Adrenal gland (tissue), 12 donors: ENCODE data around the gene PAX7. TPM values are rescaled to one million over a fixed set of nuclear protein-coding genes. Genes with fewer than 3 reads are reported as not detected.

Source experiments
- DNase-seq, 7 donors: peaks; one replicate each; pipeline ENCODE4 v3.0.0-alpha.2; 2019 to 2020
- H3K27ac ChIP-seq, 5 donors: fragments of 200-600 bp; sonication (generic) in 4 of 5; 1 replicate in 3 of 5; 2 replicates in 2 of 5; pipeline versions ENCODE4 v1.5.1 to v1.8.0; 2016 to 2020; ENCODE audit warnings: mild to moderate bottlenecking in 1 of 5
- H3K27me3 ChIP-seq: fragments of 200-600 bp; 2 replicates; pipeline ENCODE4 v1.8.0; 2021
- H3K36me3 ChIP-seq, 2 donors: fragments of 200-600 bp; replicated peaks in 1 of 2; 1 replicate in 1 of 2; 2 replicates in 1 of 2; pipeline versions ENCODE4 v1.5.1 to v1.8.0; 2018 to 2022
- H3K4me1 ChIP-seq, 2 donors: fragments of 200-600 bp; replicated peaks in 1 of 2; 1 replicate in 1 of 2; 2 replicates in 1 of 2; pipeline versions ENCODE4 v1.5.1 to v1.8.0; 2018 to 2021
- H3K4me3 ChIP-seq, 4 donors: fragments of 200-600 bp; sonication (generic) in 3 of 4; one replicate each; pipeline ENCODE4 v1.5.1; 2016 to 2018
- H3K9me3 ChIP-seq, 3 donors: fragments of 200-600 bp; sonication (generic) in 1 of 3; replicated peaks in 1 of 3; 1 replicate in 2 of 3; 2 replicates in 1 of 3; pipeline versions ENCODE4 v1.5.1 to v1.8.0; 2016 to 2021
- CTCF ChIP-seq, 6 experiments: fragments of 450-650 bp in 4 of 6; fragments of 200-600 bp in 2 of 6; sonication (generic) in 1 of 6; IDR thresholded peaks; 1 replicate in 5 of 6; 2 replicates in 1 of 6; pipeline versions ENCODE4 v1.5.1 to v1.8.0; 2016 to 2021; ENCODE audit warnings: antibody characterized with exemption in 6 of 6, mild to moderate bottlenecking in 2 of 6, moderate library complexity in 1 of 6
- POLR2A ChIP-seq, 2 donors: fragments of 450-650 bp; IDR thresholded peaks; one replicate each; pipeline ENCODE4 v1.6.1; 2017; ENCODE audit warnings: antibody characterized with exemption in 2 of 2, mild to moderate bottlenecking in 2 of 2, moderate library complexity in 1 of 2
- WGBS, 4 donors: extraction: QIAGEN DNeasy Blood & Tissue Kit in 2 of 4; methylation state at CpG; one replicate each; pipeline versions ENCODE4 v1.1.5 to v1.1.7; 2013 to 2017; 5-methylcytosine and 5-hydroxymethylcytosine counted together
- intact Hi-C, 2 donors: fragments of 100-400 bp; cut with DNase I; formaldehyde crosslinking; loops; one replicate each; pipeline versions ENCODE4 v1.14.1 to v1.15.0; 2022 to 2023
- polyA plus RNA-seq, 3 donors: library from polyadenylated mRNA; stranded (reverse); fragments of 200-250 nt in 2 of 3; fragments of 350-450 nt in 1 of 3; fragmentation: Illumina TruSeq in 1 of 3; extraction: RNeasy Lipid Tissue Mini Kit (QIAGEN cat#74804) in 1 of 3; gene quantifications; one replicate each; pipeline ENCODE4 v1.2.3, GENCODE V29; 2013 to 2014
- total RNA-seq, 9 donors: library from RNA; depleted of rRNA in 4 of 9; stranded (reverse); fragments of >200 nt in 4 of 9; fragments of 120-200 nt in 1 of 9; fragmentation: NEBNext Ultra II Directional in 1 of 9; extraction: Animal tissue kit (Norgen Biotek cat#: 25700) in 1 of 9; gene quantifications; one replicate each; pipeline versions ENCODE4 v1.1.0 to v1.2.4, GENCODE V29; 2013 to 2023
- donor health status: healthy with polysubstance abuse.
- donor health status: Bipolar disorder and iron deficiency.
- donor health status: DM: yes; HTN: yes; CAD: no.
- donor health status: DM: no; HTN: no; CAD: no.
- donor health status: DM: no; HTN: no; CAD: no.
- donor health status: DM: yes; HTN: yes; CAD: no.

PAX7 gene
- total and polyA plus RNA-seq, 12 donors: not detected

GRCh38 chr1:18611311-18611710, 19.3 kb upstream of the PAX7 start:
- 60 to 76% (median 72%) methylated on average over 8 of the region's 8 CpGs for WGBS, 4 donors
- Histone ChIP-seq H3K27me3 (peaks cover 41% of the 10 kb centered on the region), H3K36me3 (no peaks in the 10 kb centered on the region), H3K27ac (no peak overlapping the region), H3K4me3 (no peak overlapping the region), H3K4me1 (no peaks in the 10 kb centered on the region), H3K9me3 (no peaks in the 10 kb centered on the region)
- no peak for DNase-seq
- intact Hi-C loops: no loop called here
- no peak for TF ChIP-seq POLR2A (IDR thresholded peaks at IDR 0.05)

DNA sequence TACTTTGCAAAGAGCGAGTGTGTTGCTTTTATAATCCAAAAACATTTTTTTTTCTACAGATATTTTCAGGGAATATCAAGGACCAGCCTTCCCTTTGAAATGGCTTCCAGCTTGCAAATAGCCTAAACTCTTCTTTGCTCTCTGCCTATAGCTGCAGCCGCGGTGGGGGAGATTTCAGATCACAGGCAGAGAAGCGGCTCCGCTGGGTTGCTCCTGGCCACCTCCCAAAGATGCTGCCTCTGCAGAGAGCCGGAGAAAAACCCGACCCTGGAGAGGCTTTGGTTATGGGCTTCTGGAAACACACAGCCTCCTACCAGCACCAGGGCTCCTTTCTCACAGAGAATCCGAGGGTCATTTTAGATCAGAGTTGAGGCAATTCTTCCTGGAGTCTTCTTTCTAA, 18.6 kb upstream of the PAX7 start:
- no peak overlapping the region for H3K4me3 ChIP-seq
- H3K36me3 ChIP-seq: no peaks in the 10 kb centered on the region
- peaks cover 41% of the 10 kb centered on the region for H3K27me3 ChIP-seq
- H3K4me1 ChIP-seq: no peaks in the 10 kb centered on the region
- DNase-seq: no peak
- intact Hi-C loops: no loop called here
- no peaks in the 10 kb centered on the region for H3K9me3 ChIP-seq
- no peak overlapping the region for H3K27ac ChIP-seq
- TF ChIP-seq POLR2A (IDR thresholded peaks at IDR 0.05) (no peak), CTCF (IDR thresholded peaks at IDR 0.05) (no peak)
- WGBS, 4 donors: 25 to 31% (median 29%) methylated on average over 6 to 8 of the region's 8 CpGs

- intact Hi-C loops: no loop called here
- Histone ChIP-seq H3K4me1 (no peaks in the 10 kb centered on the region), H3K4me3 (no peak overlapping the region), H3K9me3 (no peaks in the 10 kb centered on the region), H3K27me3 (peaks cover 36% of the 10 kb centered on the region), H3K36me3 (no peaks in the 10 kb centered on the region), H3K27ac (no peak overlapping the region)
- WGBS, 4 donors: 63 to 71% (median 65%) methylated on average over 5 to 7 of the region's 7 CpGs
- no peak for TF ChIP-seq POLR2A (IDR thresholded peaks at IDR 0.05)
- TF ChIP-seq CTCF (IDR thresholded peaks at IDR 0.05): no peak
- no peak for DNase-seq
Observed at GRCh38 chr1:18614069-18614735, 16.4 kb upstream of the PAX7 start.

- Histone ChIP-seq H3K27ac (no peak overlapping the region), H3K36me3 (no peaks in the 10 kb centered on the region), H3K4me1 (no peaks in the 10 kb centered on the region), H3K4me3 (no peak overlapping the region), H3K27me3 (peaks cover 42% of the 10 kb centered on the region), H3K9me3 (no peaks in the 10 kb centered on the region)
- DNase-seq: peak in 1 of 7 donors; percentile 25
- intact Hi-C loops: no loop called here
- 53 to 59% (median 54%) methylated on average over 10 of the region's 10 CpGs for WGBS, 4 donors
- no peak for TF ChIP-seq CTCF (IDR thresholded peaks at IDR 0.05)
- no peak for TF ChIP-seq POLR2A (IDR thresholded peaks at IDR 0.05)
Observed at GRCh38 chr1:18618546-18619466, 11.8 kb upstream of the PAX7 start.
